PC-3 (cell line): ENCODE measurements around the gene TCF19. TPM values are rescaled to one million over a fixed set of nuclear protein-coding genes. Genes with fewer than 3 reads are reported as not detected.
A peak's percentile ranks its signal among the peaks of the same experiment; 100 is the strongest.
"Not testable (repeated sequence)": the region's sequence is repeated elsewhere in the genome, so short reads cannot be mapped to it uniquely, and the experiment has no call there.

Source experiments
- ATAC-seq: fragments of 200-7000 bp; cut with Tn5 transposase; 2 replicates; pipeline ENCODE4 v1.9.1; 2020; ENCODE audit warnings: mild to moderate bottlenecking, moderate library complexity
- BruUV-seq: library from RNA; stranded (reverse); fragments of 400-500 nt; replicated peaks from 2 replicates; lab custom pipeline; 2021; lab: Mats Ljungman, UMichigan
- CTCF ChIA-PET: fragments of 300-600 bp; sonication (Branson Sonifier 250); formaldehyde crosslinking; loops from one replicate; lab custom pipeline; 2022; ENCODE audit warnings: antibody characterized with exemption; lab: Charles Lee
- POLR2A ChIA-PET: fragments of 300-600 bp; sonication (Branson Sonifier 250); formaldehyde crosslinking; loops from one replicate; lab custom pipeline; 2022; ENCODE audit warnings: antibody characterized with exemption; ENCODE audit not compliant: unreplicated experiment; lab: Charles Lee
- DNase-seq: peaks from one replicate; pipeline ENCODE4 v3.0.0-alpha.2; 2015
- H2AFZ ChIP-seq: fragments of 300-600 bp; sonication (generic); 2 replicates; pipeline ENCODE4 v1.6.0; 2016; ENCODE audit warnings: antibody characterized with exemption, low read length
- H3F3A ChIP-seq: fragments of 300-600 bp; sonication (generic); one replicate; pipeline ENCODE4 v1.6.0; 2017; ENCODE audit warnings: antibody characterized with exemption, low read length, control low read depth, mild to moderate bottlenecking; ENCODE audit not compliant: unreplicated experiment
- H3K27ac ChIP-seq: fragments of 300-600 bp; sonication (generic); 2 replicates; pipeline ENCODE4 v1.5.1; 2016; ENCODE audit warnings: mild to moderate bottlenecking, low read length
- H3K27me3 ChIP-seq: fragments of 300-600 bp; sonication (generic); 2 replicates; pipeline ENCODE4 v1.6.1; 2016; ENCODE audit warnings: low read length, mixed read lengths
- H3K36me3 ChIP-seq: fragments of 300-600 bp; sonication (generic); 2 replicates; pipeline ENCODE4 v1.6.1; 2016; ENCODE audit warnings: low read depth, mixed run types, low read length, mixed read lengths
- H3K4me1 ChIP-seq: fragments of 300-600 bp; sonication (generic); 2 replicates; pipeline ENCODE4 v1.5.1; 2016; ENCODE audit warnings: low read length; ENCODE audit not compliant: insufficient read depth
- H3K4me2 ChIP-seq: fragments of 300-600 bp; sonication (generic); 2 replicates; pipeline ENCODE4 v1.6.0; 2016; ENCODE audit warnings: low read length
- H3K4me3 ChIP-seq: fragments of 300-600 bp; sonication (generic); 2 replicates; pipeline ENCODE4 v1.5.1; 2016; ENCODE audit warnings: mild to moderate bottlenecking, low read length, mixed read lengths
- H3K79me2 ChIP-seq: fragments of 300-600 bp; sonication (generic); 2 replicates; pipeline ENCODE4 v1.6.1; 2017; ENCODE audit warnings: low read length, mixed read lengths
- H3K9ac ChIP-seq: fragments of 300-600 bp; sonication (generic); 2 replicates; pipeline ENCODE4 v1.6.0; 2016; ENCODE audit warnings: mild to moderate bottlenecking, low read length
- H3K9me2 ChIP-seq: fragments of 300-600 bp; sonication (generic); replicated peaks from 2 replicates; pipeline ENCODE4 v1.6.1; 2016; ENCODE audit warnings: mixed run types, low read length, mixed read lengths
- H3K9me3 ChIP-seq: fragments of 300-600 bp; sonication (generic); 2 replicates; pipeline ENCODE4 v1.6.1; 2016; ENCODE audit warnings: low read length, mixed read lengths
- H4K20me1 ChIP-seq: fragments of 300-600 bp; sonication (generic); 2 replicates; pipeline ENCODE4 v1.6.1; 2016; ENCODE audit warnings: low read length, mixed read lengths
- EZH2 ChIP-seq: fragments of 300-600 bp; sonication (generic); IDR thresholded peaks from one replicate; pipeline ENCODE4 v1.6.1; 2017; ENCODE audit warnings: antibody characterized with exemption, mild to moderate bottlenecking, low read length; ENCODE audit not compliant: unreplicated experiment
- EZH2phosphoT487 ChIP-seq: fragments of 300-600 bp; sonication (generic); IDR thresholded peaks from 2 replicates; pipeline ENCODE4 v1.6.1; 2018; ENCODE audit warnings: mild to moderate bottlenecking, antibody characterized with exemption, low read length, borderline replicate concordance
- intact Hi-C: fragments of 100-400 bp; cut with micrococcal nuclease; formaldehyde crosslinking; loops from 2 replicates; pipeline ENCODE4 v1.9.0; 2023
- total RNA-seq: library from RNA; depleted of rRNA; stranded (reverse); fragments of >200 nt; gene quantifications from 2 replicates; pipeline ENCODE4 v1.2.3, GENCODE V29; 2014
- TF ChIP-seq, protein P1 (sequence below): fragments of 300-600 bp; sonication (generic); conservative IDR thresholded peaks from 2 replicates; pipeline ENCODE4 v1.5.1; 2017; ENCODE audit warnings: antibody characterized with exemption, low read depth, mild to moderate bottlenecking, low read length

Gene TCF19
- total RNA-seq, 1 experiment from 2014 or later, result 88.6 TPM

DNA sequence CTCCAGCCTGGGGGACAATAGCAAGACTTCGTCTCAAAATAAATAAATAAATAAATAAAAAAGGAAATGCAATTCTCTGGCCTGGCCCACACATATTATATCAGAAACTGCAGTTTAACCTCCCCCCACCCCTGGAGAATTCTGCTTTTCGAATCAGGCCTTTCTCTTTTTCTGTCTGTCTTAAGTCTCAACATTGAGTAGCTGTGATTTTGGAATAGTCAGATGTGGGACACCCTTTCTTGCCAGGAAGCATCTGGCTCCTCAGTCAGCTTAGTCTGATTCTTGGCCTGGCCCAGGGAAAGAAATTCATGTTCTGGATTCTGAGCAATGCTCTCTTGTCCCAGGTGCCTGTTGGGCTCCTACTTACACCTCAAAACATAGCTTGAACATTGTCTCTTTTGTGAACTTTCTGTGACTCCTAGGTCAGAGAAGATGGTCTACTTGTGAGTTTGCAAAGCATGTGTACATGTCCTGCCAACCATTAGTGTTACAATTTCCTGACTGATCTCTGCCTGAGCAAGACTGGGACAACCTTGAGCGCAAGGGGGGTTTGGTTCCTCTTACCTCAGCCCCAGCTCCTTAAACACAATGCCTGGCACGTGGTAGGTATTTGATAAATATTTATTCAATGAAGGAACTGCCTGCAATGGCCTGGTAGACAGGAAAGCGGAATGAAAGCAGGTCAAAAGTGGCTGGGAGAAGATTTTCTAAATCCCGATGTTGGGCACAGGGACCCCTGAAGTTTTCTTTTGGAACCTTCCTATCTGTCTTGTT, 35.9 kb downstream of the TCF19 start:
- no peaks in the 10 kb centered on the region for H3K9me2 ChIP-seq
- intact Hi-C loops, result no loop called here
- BruUV-seq, result no TSS peak
- H3F3A ChIP-seq, result no peaks in the 10 kb centered on the region
- ATAC-seq (no peak), DNase-seq (no peak)
- H3K36me3 ChIP-seq, result no peaks in the 10 kb centered on the region; the same call in 1 of the 2 replicates
- H3K4me1 ChIP-seq, result no peaks in the 10 kb centered on the region
- ChIA-PET POLR2A (no interaction called here), CTCF (no interaction called here)
- no peak overlapping the region for H3K4me2 ChIP-seq
- H3K9ac ChIP-seq, result no peak overlapping the region
- no peaks in the 10 kb centered on the region for H3K9me3 ChIP-seq
- no peak overlapping the region for H2AFZ ChIP-seq
- H4K20me1 ChIP-seq, result no peaks in the 10 kb centered on the region
- H3K27me3 ChIP-seq, result no peaks in the 10 kb centered on the region
- TF ChIP-seq EZH2phosphoT487, result no peak
- no peak for TF ChIP-seq EZH2
- TF ChIP-seq, protein P1, sequence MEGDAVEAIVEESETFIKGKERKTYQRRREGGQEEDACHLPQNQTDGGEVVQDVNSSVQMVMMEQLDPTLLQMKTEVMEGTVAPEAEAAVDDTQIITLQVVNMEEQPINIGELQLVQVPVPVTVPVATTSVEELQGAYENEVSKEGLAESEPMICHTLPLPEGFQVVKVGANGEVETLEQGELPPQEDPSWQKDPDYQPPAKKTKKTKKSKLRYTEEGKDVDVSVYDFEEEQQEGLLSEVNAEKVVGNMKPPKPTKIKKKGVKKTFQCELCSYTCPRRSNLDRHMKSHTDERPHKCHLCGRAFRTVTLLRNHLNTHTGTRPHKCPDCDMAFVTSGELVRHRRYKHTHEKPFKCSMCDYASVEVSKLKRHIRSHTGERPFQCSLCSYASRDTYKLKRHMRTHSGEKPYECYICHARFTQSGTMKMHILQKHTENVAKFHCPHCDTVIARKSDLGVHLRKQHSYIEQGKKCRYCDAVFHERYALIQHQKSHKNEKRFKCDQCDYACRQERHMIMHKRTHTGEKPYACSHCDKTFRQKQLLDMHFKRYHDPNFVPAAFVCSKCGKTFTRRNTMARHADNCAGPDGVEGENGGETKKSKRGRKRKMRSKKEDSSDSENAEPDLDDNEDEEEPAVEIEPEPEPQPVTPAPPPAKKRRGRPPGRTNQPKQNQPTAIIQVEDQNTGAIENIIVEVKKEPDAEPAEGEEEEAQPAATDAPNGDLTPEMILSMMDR, result no peak
- peaks cover 9% of the 10 kb centered on the region for H3K79me2 ChIP-seq
- H3K4me3 ChIP-seq, result no peak overlapping the region
- no peak overlapping the region for H3K27ac ChIP-seq

DNA sequence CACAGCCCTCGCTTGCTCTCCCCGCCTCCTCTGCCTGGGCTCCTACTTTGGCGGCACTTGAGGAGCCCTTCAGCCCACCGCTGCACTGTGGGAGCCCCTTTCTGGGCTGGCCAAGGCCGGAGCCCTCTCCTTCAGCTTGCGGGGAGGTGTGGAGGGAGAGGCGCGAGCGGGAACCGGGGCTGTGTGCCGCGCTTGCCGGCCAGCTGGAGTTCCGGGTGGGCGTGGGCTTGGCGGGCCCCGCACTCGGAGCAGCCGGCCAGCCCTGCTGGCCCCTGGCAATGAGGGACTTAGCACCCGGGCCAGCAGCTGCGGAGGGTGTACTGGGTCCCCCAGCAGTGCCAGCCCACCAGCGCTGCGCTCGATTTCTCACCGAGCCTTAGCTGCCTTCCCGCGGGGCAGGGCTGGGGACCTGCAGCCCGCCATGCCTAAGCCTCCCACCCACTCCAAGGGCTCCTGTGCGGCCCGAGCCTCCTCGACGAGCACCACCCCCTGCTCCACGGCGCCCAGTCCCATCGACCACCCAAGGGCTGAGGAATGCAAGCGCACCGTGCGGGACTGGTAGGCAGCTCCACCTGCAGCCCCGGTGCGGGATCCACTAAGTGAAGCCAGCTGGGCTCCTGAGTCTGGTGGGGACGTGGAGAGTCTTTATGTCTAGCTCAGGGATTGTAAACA, 37.1 kb downstream of the TCF19 start:
- H3F3A ChIP-seq, H4K20me1 ChIP-seq, BruUV-seq, H3K27me3 ChIP-seq, POLR2A ChIA-PET, H3K9me3 ChIP-seq, H3K4me1 ChIP-seq, H3K9ac ChIP-seq, H3K27ac ChIP-seq, CTCF ChIA-PET, H3K36me3 ChIP-seq, H3K4me3 ChIP-seq, DNase-seq, ATAC-seq, H3K9me2 ChIP-seq, intact Hi-C loops, H3K4me2 ChIP-seq, H2AFZ ChIP-seq: not testable (repeated sequence)
- peaks cover 21% of the 10 kb centered on the region for H3K79me2 ChIP-seq

DNA sequence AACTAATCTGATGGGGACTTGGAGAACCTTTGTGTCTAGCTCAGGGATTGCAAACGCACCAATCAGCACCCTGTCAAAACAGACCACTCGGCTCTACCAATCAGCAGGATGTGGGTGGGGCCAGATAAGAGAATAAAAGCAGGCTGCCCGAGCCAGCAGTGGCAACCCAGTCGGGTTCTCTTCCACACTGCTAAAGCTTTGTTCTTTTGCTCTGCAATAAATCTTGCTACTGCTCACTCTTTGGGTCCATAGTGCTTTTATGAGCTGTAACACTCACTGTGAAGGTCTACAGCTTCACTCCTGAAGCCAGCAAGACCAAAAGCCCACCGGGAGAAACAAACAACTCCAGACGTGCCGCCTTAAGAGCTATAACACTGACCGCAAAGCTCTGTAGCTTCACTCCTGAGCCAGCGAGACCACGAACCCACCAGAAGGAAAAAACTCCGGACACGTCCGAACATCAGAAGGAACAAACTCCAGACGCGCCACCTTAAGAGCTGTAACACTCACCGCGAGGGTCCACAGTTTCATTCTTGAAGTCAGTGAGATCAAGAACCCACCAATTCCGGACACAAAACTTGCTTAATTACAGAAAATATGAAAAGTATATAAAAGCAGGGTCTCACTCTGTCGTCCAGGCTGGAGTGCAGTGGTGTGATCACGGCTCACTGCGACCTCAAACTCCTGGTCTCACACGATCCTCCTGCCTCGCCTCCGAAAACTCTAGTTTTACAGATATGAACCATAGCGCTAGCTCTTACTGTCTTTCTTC, 38.0 kb downstream of the TCF19 start:
- BruUV-seq, ATAC-seq: not testable (repeated sequence)
- POLR2A ChIA-PET, result interaction anchor here (0.6 kb wide), 1 partner anchor 38 kb away, joined by 5 read pairs; the partner anchor contains the start of gene TCF19

More for the DNA sequence above, 38.0 kb downstream of the TCF19 start:
- H3K4me2 ChIP-seq, result peak overlapping the region; percentile 71
- not testable (repeated sequence) for H4K20me1 ChIP-seq, H3K9me3 ChIP-seq, H3K27me3 ChIP-seq, H3K27ac ChIP-seq, H3K36me3 ChIP-seq, H3K9ac ChIP-seq, H3K9me2 ChIP-seq, H3K4me1 ChIP-seq, H3F3A ChIP-seq
- CTCF ChIA-PET, result interaction anchor here (1.4 kb wide), 1 partner anchor 170 kb away, joined by 7 read pairs; no protein-coding TSS in a partner anchor
- intact Hi-C loops, result loop anchor here (1.0 to 2.0 kb wide), 2 partner anchors 76 to 171 kb away; partner anchors contain the start of gene HLA-C
- H3K79me2 ChIP-seq, result peaks cover 25% of the 10 kb centered on the region
- DNase-seq, result peak; percentile 22
- peak overlapping the region; percentile 80 for H3K4me3 ChIP-seq
- 0 out of 2 replicates have a peak overlapping the region, but pooled peaks have one; percentile 76 for H2AFZ ChIP-seq
